A673 (cell line): ENCODE measurements around the gene HOXA4. TPM values are rescaled to one million over a fixed set of nuclear protein-coding genes. Genes with fewer than 3 reads are reported as not detected.
A peak's percentile ranks its signal among the peaks of the same experiment; 100 is the strongest.

Experiments used
- BruUV-seq: library from RNA; stranded (reverse); fragments of 400-500 nt; replicated peaks from 2 replicates; lab custom pipeline; 2021; lab: Mats Ljungman, UMichigan
- CTCF ChIA-PET: fragments of 300-600 bp; sonication (Branson Sonifier 250); formaldehyde crosslinking; loops from one replicate; lab custom pipeline; 2022; ENCODE audit warnings: antibody characterized with exemption; lab: Charles Lee
- POLR2A ChIA-PET: fragments of 300-600 bp; sonication (Branson Sonifier 250); formaldehyde crosslinking; loops from one replicate; lab custom pipeline; 2022; ENCODE audit warnings: antibody characterized with exemption; ENCODE audit not compliant: low non-redundant PET; lab: Charles Lee
- DNase-seq: peaks from one replicate; pipeline ENCODE4 v3.0.0-alpha.2; 2015; ENCODE audit warnings: low spot score
- H3K27ac ChIP-seq: fragments of 200-600 bp; sonication (generic); 2 replicates; pipeline ENCODE4 v1.5.1; 2016; ENCODE audit warnings: mixed run types, low read depth, mild to moderate bottlenecking, mixed read lengths, antibody characterized with exemption, low read length; ENCODE audit not compliant: poor library complexity, severe bottlenecking
- H3K27me3 ChIP-seq: fragments of 200-600 bp; sonication (generic); replicated peaks from 2 replicates; pipeline ENCODE4 v1.6.1; 2017; ENCODE audit warnings: mixed run types, low read depth, mild to moderate bottlenecking, mixed read lengths, antibody characterized with exemption, low read length; ENCODE audit not compliant: insufficient read depth, poor library complexity
- H3K36me3 ChIP-seq: fragments of 200-600 bp; sonication (generic); 2 replicates; pipeline ENCODE4 v1.6.1; 2016; ENCODE audit warnings: mixed run types, mild to moderate bottlenecking, mixed read lengths, antibody characterized with exemption, low read length; ENCODE audit not compliant: insufficient read depth, poor library complexity, severe bottlenecking
- H3K4me1 ChIP-seq: fragments of 200-600 bp; sonication (generic); 2 replicates; pipeline ENCODE4 v1.6.1; 2017; ENCODE audit warnings: mixed run types, mild to moderate bottlenecking, mixed read lengths, antibody characterized with exemption, low read length; ENCODE audit not compliant: insufficient read depth, poor library complexity, severe bottlenecking
- H3K4me3 ChIP-seq: fragments of 200-600 bp; sonication (generic); 2 replicates; pipeline ENCODE4 v1.5.1; 2016; ENCODE audit warnings: low read depth, mixed run types, mild to moderate bottlenecking, mixed read lengths, low read length; ENCODE audit not compliant: poor library complexity, severe bottlenecking
- H3K9me3 ChIP-seq: fragments of 200-600 bp; sonication (generic); 2 replicates; pipeline ENCODE4 v1.6.1; 2016; ENCODE audit warnings: mixed run types, low read depth, mild to moderate bottlenecking, mixed read lengths, antibody characterized with exemption, low read length; ENCODE audit not compliant: poor library complexity, severe bottlenecking
- EZH2 ChIP-seq: fragments of 200-600 bp; sonication (generic); IDR thresholded peaks from 2 replicates; pipeline ENCODE4 v1.6.1; 2017; ENCODE audit warnings: borderline replicate concordance, low read depth, mild to moderate bottlenecking, mixed read lengths, antibody characterized with exemption, low read length; ENCODE audit not compliant: poor library complexity, severe bottlenecking
- intact Hi-C: fragments of 100-400 bp; cut with micrococcal nuclease; formaldehyde crosslinking; loops from one replicate; pipeline ENCODE4 v1.10.0; 2022; ENCODE audit not compliant: unreplicated experiment
- total RNA-seq: library from RNA; stranded (reverse); gene quantifications from 2 replicates; pipeline ENCODE4 v1.2.3, GENCODE V29; 2021
- TF ChIP-seq, protein P1 (sequence below): fragments of 300-800, 200-600 bp; sonication (generic); conservative IDR thresholded peaks from 2 replicates; pipeline ENCODE4 v1.5.1; 2017; ENCODE audit warnings: low read depth, mild to moderate bottlenecking, antibody characterized with exemption, low read length, moderate library complexity, mixed read lengths

HOXA4 gene
- total RNA-seq, 1 experiment from 2014 or later = not detected

DNA sequence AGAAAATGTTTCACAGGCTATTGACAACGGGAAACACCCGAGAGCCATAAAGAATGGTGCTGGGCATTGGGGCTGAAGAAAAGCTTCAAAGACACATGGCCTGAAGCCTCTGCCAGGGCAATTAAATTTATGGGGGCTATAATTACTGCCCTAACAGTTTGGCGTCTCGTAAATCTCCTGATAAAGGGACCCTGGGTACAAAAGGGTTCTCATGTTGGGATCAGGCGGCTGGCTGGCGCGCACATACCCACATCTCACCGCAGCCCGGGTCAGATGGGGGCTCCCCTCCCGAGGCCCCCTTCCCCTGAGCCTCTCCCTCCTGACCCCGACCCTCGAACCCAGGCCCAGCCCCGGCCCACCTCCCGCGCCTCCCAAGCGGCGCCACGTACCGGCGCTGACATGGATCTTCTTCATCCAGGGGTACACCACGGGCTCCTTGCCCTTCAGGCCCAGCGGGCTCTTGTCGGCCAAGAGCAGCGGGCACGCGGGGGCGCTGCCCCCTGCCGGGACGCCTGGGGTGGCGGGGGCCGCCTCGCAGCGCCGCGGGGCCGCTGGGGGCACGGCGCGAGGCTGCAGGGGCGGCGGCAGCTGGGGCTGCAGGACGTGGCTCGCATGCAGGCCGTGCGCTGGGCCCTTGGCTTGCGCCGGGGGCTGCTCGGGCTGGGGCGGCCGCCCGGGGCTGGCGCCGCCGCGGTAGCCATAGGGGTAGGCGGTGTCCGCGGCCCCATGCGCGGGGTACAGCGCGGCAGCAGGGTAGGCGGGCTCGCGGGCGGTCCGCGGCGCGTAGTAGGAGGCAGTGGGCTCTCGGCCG is 623 bp downstream of the HOXA4 start:
- no TSS peak for BruUV-seq
- Histone ChIP-seq H3K9me3 (no peaks in the 10 kb centered on the region), H3K27ac (no peak overlapping the region), H3K27me3 (peaks cover 100% of the 10 kb centered on the region), H3K4me1 (no peaks in the 10 kb centered on the region), H3K36me3 (no peaks in the 10 kb centered on the region), H3K4me3 (peak overlapping the region; percentile 6)
- CTCF ChIA-PET = no interaction called here
- DNase-seq = no peak
- POLR2A ChIA-PET = no interaction called here
- TF ChIP-seq EZH2 = peak; percentile 53
- TF ChIP-seq, protein P1, sequence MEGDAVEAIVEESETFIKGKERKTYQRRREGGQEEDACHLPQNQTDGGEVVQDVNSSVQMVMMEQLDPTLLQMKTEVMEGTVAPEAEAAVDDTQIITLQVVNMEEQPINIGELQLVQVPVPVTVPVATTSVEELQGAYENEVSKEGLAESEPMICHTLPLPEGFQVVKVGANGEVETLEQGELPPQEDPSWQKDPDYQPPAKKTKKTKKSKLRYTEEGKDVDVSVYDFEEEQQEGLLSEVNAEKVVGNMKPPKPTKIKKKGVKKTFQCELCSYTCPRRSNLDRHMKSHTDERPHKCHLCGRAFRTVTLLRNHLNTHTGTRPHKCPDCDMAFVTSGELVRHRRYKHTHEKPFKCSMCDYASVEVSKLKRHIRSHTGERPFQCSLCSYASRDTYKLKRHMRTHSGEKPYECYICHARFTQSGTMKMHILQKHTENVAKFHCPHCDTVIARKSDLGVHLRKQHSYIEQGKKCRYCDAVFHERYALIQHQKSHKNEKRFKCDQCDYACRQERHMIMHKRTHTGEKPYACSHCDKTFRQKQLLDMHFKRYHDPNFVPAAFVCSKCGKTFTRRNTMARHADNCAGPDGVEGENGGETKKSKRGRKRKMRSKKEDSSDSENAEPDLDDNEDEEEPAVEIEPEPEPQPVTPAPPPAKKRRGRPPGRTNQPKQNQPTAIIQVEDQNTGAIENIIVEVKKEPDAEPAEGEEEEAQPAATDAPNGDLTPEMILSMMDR = no peak
- intact Hi-C loops = no loop called here

DNA sequence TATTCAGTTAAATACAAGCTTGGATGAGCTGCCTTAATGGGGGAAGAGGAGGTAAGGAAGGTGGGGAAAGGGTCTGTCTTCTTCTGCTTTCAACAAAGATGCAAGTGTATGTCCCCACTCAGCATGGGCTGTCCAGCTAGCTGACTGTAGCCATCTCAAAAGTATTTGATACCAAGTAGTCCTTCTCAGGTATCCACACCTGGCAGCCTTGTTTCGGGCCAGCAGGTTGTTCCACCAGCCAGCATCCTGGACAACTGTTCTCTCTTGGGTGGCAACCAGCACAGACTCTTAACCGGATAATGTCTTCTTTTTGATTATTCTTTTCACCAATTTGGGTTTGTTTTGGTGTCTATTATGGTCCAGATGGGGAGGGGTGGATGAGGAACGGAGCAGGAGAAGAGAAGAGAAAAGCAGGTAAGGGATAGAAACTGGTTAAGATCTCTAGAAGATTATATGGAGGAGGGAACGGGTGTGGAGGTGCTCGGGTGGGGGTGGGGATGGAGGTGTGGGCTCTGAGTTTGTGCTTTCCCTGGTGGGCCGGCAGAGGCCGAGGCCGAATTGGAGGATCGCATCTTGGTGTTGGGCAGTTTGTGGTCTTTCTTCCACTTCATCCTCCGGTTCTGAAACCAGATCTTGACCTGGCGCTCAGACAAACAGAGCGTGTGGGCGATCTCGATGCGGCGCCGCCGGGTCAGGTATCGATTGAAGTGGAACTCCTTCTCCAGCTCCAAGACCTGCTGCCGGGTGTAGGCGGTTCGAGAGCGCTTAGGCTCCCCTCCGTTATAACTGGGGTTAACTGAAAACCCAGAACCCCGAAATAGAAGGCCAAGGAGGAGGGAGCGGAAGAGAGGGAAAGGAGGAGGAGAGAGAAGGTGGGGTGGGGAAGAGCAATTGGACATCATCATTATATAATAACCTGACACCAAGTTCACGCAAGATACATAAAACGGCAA is 1.5 kb downstream of the HOXA4 start:
- Histone ChIP-seq H3K27me3 (peaks cover 100% of the 10 kb centered on the region), H3K4me1 (no peaks in the 10 kb centered on the region), H3K27ac (no peak overlapping the region), H3K36me3 (no peaks in the 10 kb centered on the region), H3K9me3 (no peaks in the 10 kb centered on the region), H3K4me3 (no peak overlapping the region)
- ChIA-PET POLR2A (no interaction called here), CTCF (no interaction called here)
- DNase-seq = no peak
- intact Hi-C loops = no loop called here
- no TSS peak for BruUV-seq
- TF ChIP-seq, protein P1 = no peak
- TF ChIP-seq EZH2 = peak; percentile 57

DNA sequence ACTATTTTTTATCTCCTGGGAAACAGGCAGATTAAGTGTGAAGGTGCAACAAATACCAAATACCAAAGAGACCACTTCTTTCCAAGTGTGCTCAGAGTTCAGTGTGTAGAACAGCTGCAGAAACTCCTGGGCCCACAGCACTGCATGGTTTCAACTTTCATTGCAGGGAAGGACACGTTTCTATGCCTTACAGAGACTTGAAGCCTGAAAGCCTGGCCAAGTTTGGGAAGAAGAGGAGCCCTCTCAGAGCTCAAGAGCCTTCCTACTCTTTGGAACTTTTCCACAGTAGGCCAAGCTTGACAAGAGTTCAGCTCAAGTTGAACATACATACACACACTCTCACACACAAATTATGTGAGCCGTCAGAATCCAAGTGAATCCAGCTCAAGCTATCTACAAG is 2.5 kb downstream of the HOXA4 start:
- Histone ChIP-seq H3K27ac (no peak overlapping the region), H3K4me3 (no peak overlapping the region), H3K9me3 (no peaks in the 10 kb centered on the region), H3K36me3 (no peaks in the 10 kb centered on the region), H3K27me3 (peaks cover 100% of the 10 kb centered on the region), H3K4me1 (no peaks in the 10 kb centered on the region)
- no peak for DNase-seq
- ChIA-PET POLR2A (no interaction called here), CTCF (no interaction called here)
- no TSS peak for BruUV-seq
- TF ChIP-seq EZH2 = no peak
- TF ChIP-seq, protein P1 = no peak
- intact Hi-C loops = no loop called here
